IPS DF 6.9 (cell line): ENCODE data around the gene MEP1B.
"Not testable (repeated sequence)": the region's sequence is repeated elsewhere in the genome, so short reads cannot be mapped to it uniquely, and the experiment has no call there.

Experiments
- DNase-seq: peaks from one replicate; pipeline ENCODE4 v3.0.0-alpha.2; 2013; ENCODE audit warnings: low read depth, low spot score
- H3K27ac ChIP-seq: one replicate; pipeline ENCODE4 v1.5.1; 2013; ENCODE audit warnings: low read length, control low read depth
- H3K27me3 ChIP-seq: 2 replicates; pipeline ENCODE4 v1.6.1; 2013; ENCODE audit warnings: mild to moderate bottlenecking, low read length; ENCODE audit not compliant: control insufficient read depth, insufficient read depth
- H3K36me3 ChIP-seq: 2 replicates; pipeline ENCODE4 v1.6.1; 2013; ENCODE audit warnings: low read length; ENCODE audit not compliant: control insufficient read depth, insufficient read depth
- H3K4me1 ChIP-seq: 2 replicates; pipeline ENCODE4 v1.6.1; 2013; ENCODE audit warnings: low read length; ENCODE audit not compliant: control insufficient read depth, insufficient read depth
- H3K4me3 ChIP-seq: 2 replicates; pipeline ENCODE4 v1.5.1; 2013; ENCODE audit warnings: mild to moderate bottlenecking, low read length
- H3K9me3 ChIP-seq: 2 replicates; pipeline ENCODE4 v1.6.1; 2013; ENCODE audit warnings: low read length, inconsistent platforms; ENCODE audit not compliant: control insufficient read depth, insufficient read depth
- WGBS: extraction: QIAGEN DNeasy Blood & Tissue Kit; methylation state at CpG from one replicate; pipeline ENCODE4 v1.1.7; 2013; ENCODE audit warnings: mixed read lengths, missing lambda C conversion rate; ENCODE audit not compliant: insufficient read length, insufficient coverage; 5-methylcytosine and 5-hydroxymethylcytosine counted together

Gene MEP1B

GRCh38 chr18:32189790-32190189 is at the start of gene MEP1B:
MEP1B (plus strand) TSS chr18:32190039; CDS start chr18:32190071, 32 bp downstream.
- H3K27me3 ChIP-seq, result no peaks in the 10 kb centered on the region
- no CpG with 5 or more reads among the region's 2 CpGs for WGBS
- no peak within 1 kb of the TSS for H3K4me3 ChIP-seq
- H3K27ac ChIP-seq, result no peak within 1 kb of the TSS
- H3K4me1 ChIP-seq, result no peaks in the 10 kb centered on the region
- H3K9me3 ChIP-seq, result no peaks in the 10 kb centered on the region
- H3K36me3 ChIP-seq, result no peaks in the 10 kb centered on the region
- no peak for DNase-seq

- no CpG with 5 or more reads among the region's 2 CpGs for WGBS
- no peak overlapping the region for H3K27ac ChIP-seq
- no peaks in the 10 kb centered on the region for H3K27me3 ChIP-seq
- no peak for DNase-seq
- no peaks in the 10 kb centered on the region for H3K36me3 ChIP-seq
- no peaks in the 10 kb centered on the region for H3K4me1 ChIP-seq
- no peak overlapping the region for H3K4me3 ChIP-seq
- no peaks in the 10 kb centered on the region for H3K9me3 ChIP-seq
Measured at GRCh38 chr18:32148185-32148870, 41.5 kb upstream of the MEP1B start.

- WGBS, result no CpG with 5 or more reads among the region's 5 CpGs
- Histone ChIP-seq H3K9me3 (no peaks in the 10 kb centered on the region), H3K36me3 (no peaks in the 10 kb centered on the region), H3K4me1 (no peaks in the 10 kb centered on the region), H3K4me3 (no peak overlapping the region), H3K27ac (no peak overlapping the region), H3K27me3 (no peaks in the 10 kb centered on the region)
- no peak for DNase-seq
Measured at GRCh38 chr18:32152705-32153448, 37.0 kb upstream of the MEP1B start.

- Histone ChIP-seq H3K4me3 (no peak overlapping the region), H3K9me3 (no peaks in the 10 kb centered on the region), H3K36me3 (no peaks in the 10 kb centered on the region), H3K27ac (no peak overlapping the region), H3K4me1 (no peaks in the 10 kb centered on the region), H3K27me3 (no peaks in the 10 kb centered on the region)
- DNase-seq, result no peak
Measured at GRCh38 chr18:32156855-32157254, 33.0 kb upstream of the MEP1B start.

GRCh38 chr18:32157580-32157979 is 32.3 kb upstream of the MEP1B start:
- H3K4me3 ChIP-seq, result no peak overlapping the region
- H3K27me3 ChIP-seq, result no peaks in the 10 kb centered on the region
- WGBS, result no CpG with 5 or more reads among the region's 5 CpGs
- no peaks in the 10 kb centered on the region for H3K4me1 ChIP-seq
- DNase-seq, result no peak
- H3K9me3 ChIP-seq, result no peaks in the 10 kb centered on the region
- H3K36me3 ChIP-seq, result no peaks in the 10 kb centered on the region
- no peak overlapping the region for H3K27ac ChIP-seq

GRCh38 chr18:32158108-32158624 is 31.7 kb upstream of the MEP1B start:
- Histone ChIP-seq H3K4me3 (no peak overlapping the region), H3K27ac (no peak overlapping the region), H3K9me3 (no peaks in the 10 kb centered on the region), H3K36me3 (no peaks in the 10 kb centered on the region), H3K4me1 (no peaks in the 10 kb centered on the region), H3K27me3 (no peaks in the 10 kb centered on the region)
- no CpG with 5 or more reads among the region's 22 CpGs for WGBS
- peak; percentile 92 for DNase-seq

GRCh38 chr18:32158631-32159030 is 31.2 kb upstream of the MEP1B start:
- WGBS, result no CpG with 5 or more reads among the region's 9 CpGs
- not testable (repeated sequence) for H3K27ac ChIP-seq, H3K4me3 ChIP-seq, H3K27me3 ChIP-seq, H3K36me3 ChIP-seq, H3K4me1 ChIP-seq, DNase-seq, H3K9me3 ChIP-seq

- no CpG with 5 or more reads among the region's 2 CpGs for WGBS
Measured at GRCh38 chr18:32160547-32160946, 29.3 kb upstream of the MEP1B start.

GRCh38 chr18:32167980-32168730 is 21.7 kb upstream of the MEP1B start:
- Histone ChIP-seq H3K9me3 (no peaks in the 10 kb centered on the region), H3K4me1 (no peaks in the 10 kb centered on the region), H3K36me3 (no peaks in the 10 kb centered on the region), H3K27me3 (no peaks in the 10 kb centered on the region), H3K27ac (no peak overlapping the region), H3K4me3 (no peak overlapping the region)
- WGBS, result no CpG with 5 or more reads among the region's 3 CpGs
- no peak for DNase-seq

More at GRCh38 chr18:32160547-32160946, 29.3 kb upstream of the MEP1B start:
- no peak overlapping the region for H3K4me3 ChIP-seq
- no peaks in the 10 kb centered on the region for H3K4me1 ChIP-seq
- no peaks in the 10 kb centered on the region for H3K27me3 ChIP-seq
- H3K27ac ChIP-seq, result no peak overlapping the region
- H3K36me3 ChIP-seq, result no peaks in the 10 kb centered on the region
- no peaks in the 10 kb centered on the region for H3K9me3 ChIP-seq
- no peak for DNase-seq

- WGBS, result no CpG with 5 or more reads among the region's 3 CpGs
- no peaks in the 10 kb centered on the region for H3K4me1 ChIP-seq
- no peaks in the 10 kb centered on the region for H3K9me3 ChIP-seq
- H3K36me3 ChIP-seq, result no peaks in the 10 kb centered on the region
- no peak overlapping the region for H3K27ac ChIP-seq
- no peaks in the 10 kb centered on the region for H3K27me3 ChIP-seq
- DNase-seq, result no peak
- no peak overlapping the region for H3K4me3 ChIP-seq
Measured at GRCh38 chr18:32173654-32174053, 16.2 kb upstream of the MEP1B start.
